Naive thymus-derived CD8-positive, alpha-beta T cell (primary cell): ENCODE data around the gene MME. TPM values are rescaled to one million over a fixed set of nuclear protein-coding genes. Genes with fewer than 3 reads are reported as not detected.
"Not testable (repeated sequence)": the region's sequence is repeated elsewhere in the genome, so short reads cannot be mapped to it uniquely, and the experiment has no call there.

Experiments
- ATAC-seq, 2 donors: fragments of 150-1000 bp; cut with Tn5 transposase in 1 of 2; sonication (Bioruptor Pico), chemical (Tn5 transposase) in 1 of 2; 1 replicate in 1 of 2; 2 replicates in 1 of 2; pipeline ENCODE4 v1.10.0; 2021; ENCODE audit warnings: mild to moderate bottlenecking in 2 of 2, moderate library complexity in 2 of 2
- POLR2A ChIA-PET: fragments of 350-600 bp; sonication (Branson Sonifier 250); formaldehyde crosslinking; loops from one replicate; lab custom pipeline; 2021; ENCODE audit warnings: antibody characterized with exemption; lab: Charles Lee
- DNase-seq, 10 donors: peaks; one replicate each; pipeline versions ENCODE4 v3.0.0 to v3.0.0-alpha.2; 2020 to 2022
- H3K27ac Mint-ChIP-seq, 10 donors: one replicate each; pipeline ENCODE4 v1.8.0; 2020 to 2022; ENCODE audit warnings: mild to moderate bottlenecking in 10 of 10, mixed read lengths in 10 of 10, moderate library complexity in 4 of 10, inconsistent platforms in 1 of 10
- H3K27me3 Mint-ChIP-seq, 5 donors: one replicate each; pipeline ENCODE4 v1.8.0; 2021 to 2022; ENCODE audit warnings: mixed read lengths in 5 of 5
- H3K36me3 Mint-ChIP-seq, 3 donors: one replicate each; pipeline ENCODE4 v1.8.0; 2020 to 2022; ENCODE audit warnings: mixed read lengths in 3 of 3, mild to moderate bottlenecking in 2 of 3, inconsistent platforms in 1 of 3
- H3K4me1 Mint-ChIP-seq, 4 donors: one replicate each; pipeline ENCODE4 v1.8.0; 2021 to 2022; ENCODE audit warnings: mixed read lengths in 4 of 4
- H3K4me3 Mint-ChIP-seq, 10 donors: one replicate each; pipeline ENCODE4 v1.8.0; 2020 to 2022; ENCODE audit warnings: mild to moderate bottlenecking in 10 of 10, mixed read lengths in 10 of 10, moderate library complexity in 6 of 10, inconsistent platforms in 1 of 10
- H3K9me3 Mint-ChIP-seq, 9 donors: one replicate each; pipeline ENCODE4 v1.8.0; 2020 to 2022; ENCODE audit warnings: mixed read lengths in 9 of 9, mild to moderate bottlenecking in 3 of 9, inconsistent platforms in 1 of 9, moderate library complexity in 1 of 9
- polyA plus RNA-seq, 3 donors: library from polyadenylated mRNA; unstranded; fragments of 300-500 nt; fragmentation: Illumina TruSeq; gene quantifications; one replicate each; pipeline ENCODE4 v1.2.3, GENCODE V29; 2021
- total RNA-seq, 8 experiments: library from RNA in 2 of 8; stranded (reverse) in 2 of 8; gene quantifications; one replicate each; pipeline ENCODE4 v1.2.3 and lab custom pipeline; 2021 to 2026

MME gene
- total and polyA plus RNA-seq, 5 experiments from 2014 or later = 0.91 to 1.3 TPM; not detected in 3

DNA sequence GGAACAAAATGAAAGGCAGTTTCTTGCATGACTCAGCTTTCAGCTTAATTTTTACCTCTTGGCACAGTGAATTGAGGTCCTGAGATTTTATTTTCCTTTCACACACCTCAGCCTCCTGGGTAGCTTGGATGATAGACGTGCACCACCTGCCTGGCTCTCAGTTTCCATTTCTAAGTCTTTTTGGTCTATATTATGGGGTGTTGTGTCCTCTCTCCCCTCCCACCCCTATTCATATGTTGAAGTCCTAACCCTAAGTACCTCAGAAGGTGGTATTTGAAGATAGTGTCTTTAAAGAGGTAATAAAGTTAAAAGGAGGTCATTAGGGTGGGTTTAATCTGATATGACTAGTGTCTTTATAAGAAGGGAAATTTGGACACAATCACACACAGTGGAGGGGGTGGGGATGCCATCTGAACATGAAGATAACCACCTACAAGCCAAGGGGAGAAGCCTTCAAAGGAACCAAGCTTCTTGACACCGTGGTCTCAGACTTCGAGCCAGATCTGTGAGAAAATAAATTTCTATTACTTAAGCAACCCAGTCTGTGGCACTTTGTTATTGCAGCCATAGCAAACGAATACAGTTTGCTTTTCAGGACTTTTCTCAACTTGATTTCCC lies 128.2 kb downstream of the MME start:
- Mint-ChIP-seq H3K9me3 (peaks cover 0 to 5% (median 0%) of the 10 kb centered on the region in 9 donors), H3K27ac (no peak overlapping the region), H3K27me3 (no peaks in the 10 kb centered on the region), H3K4me1 (peaks cover 0 to 5% (median 0%) of the 10 kb centered on the region in 4 donors), H3K36me3 (no peaks in the 10 kb centered on the region), H3K4me3 (no peak overlapping the region)
- DNase-seq = no peak
- POLR2A ChIA-PET = no interaction called here
- ATAC-seq = no peak

DNA sequence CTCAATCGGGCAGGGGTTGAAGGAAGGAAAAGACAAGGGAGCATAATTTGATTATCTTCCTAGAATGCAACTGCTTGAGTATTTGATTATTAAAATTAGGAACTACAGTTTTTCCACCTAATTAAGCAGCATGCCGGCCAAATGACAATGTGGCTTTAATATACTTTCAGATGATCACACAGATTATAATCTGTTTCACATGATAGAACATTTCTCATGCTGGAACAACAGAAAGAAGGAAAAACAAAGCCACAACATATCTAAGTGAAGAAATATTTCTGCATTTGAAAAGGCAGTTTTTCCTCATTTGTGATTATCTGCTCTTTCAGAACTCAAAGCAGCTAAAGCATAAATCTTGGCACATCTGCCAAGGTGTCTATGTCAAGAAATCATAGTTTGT lies 130.6 kb downstream of the MME start:
- no peak overlapping the region for H3K27ac Mint-ChIP-seq
- peaks cover 0 to 9% (median 2%) of the 10 kb centered on the region in 9 donors for H3K9me3 Mint-ChIP-seq
- DNase-seq (no peak), ATAC-seq (no peak)
- no peak overlapping the region for H3K4me3 Mint-ChIP-seq
- H3K27me3 Mint-ChIP-seq = no peaks in the 10 kb centered on the region
- POLR2A ChIA-PET = no interaction called here
- H3K4me1 Mint-ChIP-seq = peaks cover 0 to 5% (median 0%) of the 10 kb centered on the region in 4 donors
- no peaks in the 10 kb centered on the region for H3K36me3 Mint-ChIP-seq

DNA sequence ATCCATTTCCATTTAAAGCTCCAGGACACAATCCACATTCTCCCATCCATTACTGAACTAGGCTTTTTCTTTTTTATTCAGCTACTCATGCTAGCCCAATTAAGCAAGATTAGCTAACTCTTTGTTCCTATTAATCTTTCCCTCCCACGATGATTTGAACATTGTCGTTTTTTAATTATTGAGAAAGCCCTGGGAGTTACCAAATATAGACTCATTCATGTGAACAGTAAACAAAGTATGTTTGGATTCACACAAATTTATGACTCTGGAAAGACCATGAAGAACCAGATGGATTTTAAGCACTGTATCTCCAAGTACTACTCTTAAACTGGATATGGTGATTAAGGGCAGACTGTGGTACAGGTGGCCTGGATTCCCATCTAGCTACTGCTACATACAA lies 131.1 kb downstream of the MME start:
- Mint-ChIP-seq H3K36me3 (no peaks in the 10 kb centered on the region), H3K27me3 (no peaks in the 10 kb centered on the region), H3K9me3 (peaks cover 0 to 9% (median 2%) of the 10 kb centered on the region in 9 donors), H3K4me1 (peaks cover 0 to 5% (median 0%) of the 10 kb centered on the region in 4 donors), H3K27ac (no peak overlapping the region), H3K4me3 (no peak overlapping the region)
- POLR2A ChIA-PET = no interaction called here
- DNase-seq (no peak), ATAC-seq (no peak)

DNA sequence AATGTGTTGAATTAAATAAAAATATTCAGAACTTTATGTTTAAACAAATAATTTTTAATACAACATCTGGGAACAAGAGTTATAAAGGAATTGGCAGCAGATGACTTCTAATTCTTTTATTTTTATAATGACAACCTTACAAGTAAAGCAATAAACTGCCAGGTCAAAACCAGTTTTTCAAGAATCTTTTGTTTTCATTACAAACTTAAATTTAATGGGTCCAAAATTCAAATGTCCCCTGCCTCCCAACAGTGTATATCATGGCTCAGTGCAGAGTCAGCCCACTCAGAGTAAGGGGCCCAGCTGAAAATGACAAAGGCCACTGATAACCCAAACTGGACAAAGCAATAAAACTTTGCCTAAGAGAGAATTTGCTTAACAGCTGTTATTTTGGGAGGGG lies 131.8 kb downstream of the MME start:
- POLR2A ChIA-PET = no interaction called here
- Mint-ChIP-seq H3K27ac (no peak overlapping the region), H3K27me3 (no peaks in the 10 kb centered on the region), H3K4me3 (no peak overlapping the region), H3K9me3 (peaks cover 0 to 9% (median 2%) of the 10 kb centered on the region in 9 donors), H3K36me3 (no peaks in the 10 kb centered on the region), H3K4me1 (peaks cover 0 to 5% (median 0%) of the 10 kb centered on the region in 4 donors)
- ATAC-seq = no peak
- DNase-seq = no peak

DNA sequence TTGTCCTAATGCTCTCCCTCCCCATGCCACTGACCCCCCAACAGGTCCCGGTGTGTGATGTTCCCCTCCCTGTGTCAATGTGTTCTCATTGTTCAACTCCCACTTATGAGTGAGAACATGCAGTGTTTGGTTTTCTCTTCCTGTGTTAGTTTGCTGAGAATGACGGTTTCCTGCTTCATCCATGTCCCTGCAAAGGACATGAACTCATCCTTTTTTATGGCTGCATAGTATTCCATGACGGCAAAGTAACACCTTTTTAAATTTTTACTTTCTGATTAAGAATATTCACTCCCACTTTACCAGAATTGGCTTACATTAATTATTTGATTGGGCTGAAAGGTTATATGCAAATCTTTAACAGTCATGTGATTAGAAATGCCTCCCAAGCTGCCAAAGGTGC lies 135.9 kb downstream of the MME start:
- peaks cover 0 to 21% (median 5%) of the 10 kb centered on the region in 9 donors for H3K9me3 Mint-ChIP-seq
- H3K4me3 Mint-ChIP-seq, H3K27me3 Mint-ChIP-seq, DNase-seq, H3K27ac Mint-ChIP-seq, H3K4me1 Mint-ChIP-seq, ATAC-seq, H3K36me3 Mint-ChIP-seq, POLR2A ChIA-PET: not testable (repeated sequence)

DNA sequence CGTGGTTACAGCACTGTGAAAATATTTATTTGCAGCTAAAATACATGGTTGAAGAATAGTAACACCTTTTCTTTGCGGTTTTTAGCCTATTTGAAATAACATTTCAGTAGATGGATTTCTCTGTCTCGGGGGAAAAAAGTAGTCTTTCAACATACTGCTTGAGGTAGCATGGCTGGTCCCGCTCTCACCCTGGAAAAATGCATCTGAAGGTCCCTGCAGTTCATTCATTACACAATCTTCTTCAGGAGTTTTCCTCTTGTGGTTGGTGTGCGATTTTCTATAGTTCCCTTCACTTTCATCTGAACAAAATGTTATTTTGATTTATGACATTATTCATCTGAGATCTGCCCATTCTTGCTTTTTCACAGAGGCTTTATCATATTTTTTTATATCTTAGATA lies 137.5 kb downstream of the MME start:
- H3K9me3 Mint-ChIP-seq = peaks cover 0 to 21% (median 7%) of the 10 kb centered on the region in 9 donors
- DNase-seq = no peak
- POLR2A ChIA-PET = no interaction called here
- no peak overlapping the region for H3K27ac Mint-ChIP-seq
- no peak for ATAC-seq
- H3K4me3 Mint-ChIP-seq = no peak overlapping the region
- peaks cover 0 to 4% (median 0%) of the 10 kb centered on the region in 5 donors for H3K27me3 Mint-ChIP-seq
- no peaks in the 10 kb centered on the region for H3K36me3 Mint-ChIP-seq
- no peaks in the 10 kb centered on the region for H3K4me1 Mint-ChIP-seq

DNA sequence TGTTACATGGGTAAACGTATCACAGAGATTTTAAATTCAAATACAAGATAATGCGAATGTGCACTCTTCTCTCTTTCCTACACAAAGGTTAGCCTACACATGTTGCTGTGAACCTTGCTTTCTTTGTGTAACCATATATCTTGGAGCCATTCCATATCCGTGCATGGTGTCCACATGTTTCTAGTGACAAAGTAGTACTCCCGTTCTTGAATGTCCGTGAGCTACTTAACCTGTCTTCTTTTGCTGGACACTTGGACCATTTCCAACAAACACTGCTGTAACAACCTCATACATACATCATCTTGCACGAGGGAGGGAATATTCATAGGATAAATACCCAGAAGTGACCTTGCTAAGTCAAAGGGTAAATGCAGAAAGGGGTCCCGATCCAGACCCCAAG lies 138.3 kb downstream of the MME start:
- Mint-ChIP-seq H3K4me3 (no peak overlapping the region), H3K36me3 (no peaks in the 10 kb centered on the region), H3K27ac (no peak overlapping the region), H3K4me1 (no peaks in the 10 kb centered on the region), H3K9me3 (peaks cover 0 to 21% (median 6%) of the 10 kb centered on the region in 9 donors), H3K27me3 (peaks cover 0 to 8% (median 0%) of the 10 kb centered on the region in 5 donors)
- ATAC-seq (no peak), DNase-seq (no peak)
- POLR2A ChIA-PET = no interaction called here

DNA sequence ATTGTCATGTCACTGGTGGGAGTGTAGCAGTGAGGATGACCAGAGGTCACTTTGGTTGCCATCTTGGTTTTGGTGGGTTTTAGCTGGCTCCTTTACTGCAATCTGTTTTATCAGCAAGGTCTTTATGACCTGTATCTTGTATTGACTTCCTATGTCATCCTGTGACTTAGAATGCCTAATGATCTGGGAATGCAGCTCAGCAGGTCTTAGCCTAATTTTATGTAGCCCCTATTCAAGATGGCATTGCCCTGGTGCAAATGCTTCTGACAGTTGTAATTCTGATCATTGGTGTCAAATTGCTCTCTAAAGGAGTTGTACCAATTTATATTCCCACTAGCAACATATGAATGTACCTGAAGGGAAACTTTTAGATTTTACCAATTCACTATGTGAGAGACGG lies 139.0 kb downstream of the MME start:
- ATAC-seq (no peak), DNase-seq (no peak)
- H3K27me3 Mint-ChIP-seq = peaks cover 0 to 10% (median 0%) of the 10 kb centered on the region in 5 donors
- H3K27ac Mint-ChIP-seq = no peak overlapping the region
- H3K4me3 Mint-ChIP-seq = no peak overlapping the region
- H3K36me3 Mint-ChIP-seq = no peaks in the 10 kb centered on the region
- POLR2A ChIA-PET = no interaction called here
- H3K9me3 Mint-ChIP-seq = peaks cover 0 to 26% (median 6%) of the 10 kb centered on the region in 9 donors
- no peaks in the 10 kb centered on the region for H3K4me1 Mint-ChIP-seq

DNA sequence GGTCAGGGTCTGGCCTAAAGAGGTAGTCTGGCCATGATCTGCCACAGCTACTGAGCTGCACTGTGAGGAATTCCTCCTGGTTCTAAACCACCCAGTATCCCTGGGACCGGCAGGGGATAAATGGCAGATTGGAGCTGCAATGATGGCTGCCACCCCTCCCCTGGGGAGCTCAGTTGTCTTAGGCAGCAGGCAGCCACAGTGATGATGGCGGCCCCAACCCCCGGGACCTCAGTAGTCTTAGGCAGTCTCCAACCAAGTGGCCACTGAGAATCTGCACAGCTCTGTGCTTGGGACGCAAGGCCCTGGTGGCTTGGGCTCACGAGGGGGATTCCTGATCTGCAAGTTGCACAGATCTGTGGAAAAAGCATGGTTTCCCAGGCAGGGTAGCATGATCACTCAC lies 145.3 kb downstream of the MME start:
- Mint-ChIP-seq H3K4me1 (no peaks in the 10 kb centered on the region), H3K9me3 (peaks cover 0 to 18% (median 2%) of the 10 kb centered on the region in 9 donors), H3K27me3 (peaks cover 0 to 18% (median 0%) of the 10 kb centered on the region in 5 donors), H3K27ac (no peak overlapping the region), H3K4me3 (no peak overlapping the region), H3K36me3 (no peaks in the 10 kb centered on the region)
- POLR2A ChIA-PET = no interaction called here
- DNase-seq = no peak
- no peak for ATAC-seq

DNA sequence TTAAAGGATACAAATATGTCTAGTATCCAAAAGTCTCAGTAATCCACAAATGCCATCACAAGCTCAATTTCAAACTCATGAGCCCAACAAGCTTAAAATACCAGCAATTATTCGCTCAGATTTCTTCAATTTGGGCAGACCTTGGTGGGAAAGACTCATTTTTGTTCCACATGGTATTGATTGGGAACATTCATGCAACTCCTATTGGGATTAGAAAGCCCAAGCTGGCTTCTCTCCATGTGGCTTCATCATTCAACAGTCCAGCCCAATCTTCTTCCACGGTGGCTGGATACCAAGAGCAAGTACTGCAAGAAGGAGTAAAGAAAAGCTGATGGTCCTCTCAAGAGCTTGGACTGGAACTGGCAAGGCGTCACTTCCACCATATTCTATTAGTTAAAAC lies 147.0 kb downstream of the MME start:
- H3K9me3 Mint-ChIP-seq = peaks cover 0 to 12% (median 0%) of the 10 kb centered on the region in 9 donors
- H3K27ac Mint-ChIP-seq = no peak overlapping the region
- POLR2A ChIA-PET = no interaction called here
- DNase-seq (no peak), ATAC-seq (no peak)
- H3K4me3 Mint-ChIP-seq = no peak overlapping the region
- H3K36me3 Mint-ChIP-seq = no peaks in the 10 kb centered on the region
- H3K27me3 Mint-ChIP-seq = peaks cover 0 to 18% (median 0%) of the 10 kb centered on the region in 5 donors
- H3K4me1 Mint-ChIP-seq = no peaks in the 10 kb centered on the region

DNA sequence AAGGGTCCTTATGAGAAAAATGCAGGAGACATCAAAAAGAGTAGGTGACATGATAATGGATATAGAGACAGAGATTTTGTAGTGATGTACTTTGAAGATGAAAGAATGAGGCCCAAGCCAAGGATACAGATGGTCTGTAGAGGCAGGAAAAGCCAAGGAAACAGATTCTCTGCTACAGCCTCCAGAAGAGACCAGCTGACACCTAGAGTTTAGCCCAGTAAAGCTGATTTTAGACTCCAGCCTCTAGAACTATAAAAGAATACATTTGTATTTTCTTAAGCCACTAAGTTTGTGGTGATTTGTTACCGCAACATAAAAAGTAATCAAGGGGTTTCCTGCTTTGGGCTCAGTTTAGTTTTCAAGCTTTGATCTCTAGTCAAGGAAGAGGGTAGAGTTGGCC lies 148.6 kb downstream of the MME start:
- Mint-ChIP-seq H3K9me3 (peaks cover 0 to 11% (median 0%) of the 10 kb centered on the region in 9 donors), H3K36me3 (no peaks in the 10 kb centered on the region), H3K4me1 (no peaks in the 10 kb centered on the region), H3K27ac (no peak overlapping the region), H3K4me3 (no peak overlapping the region), H3K27me3 (peaks cover 0 to 10% (median 0%) of the 10 kb centered on the region in 5 donors)
- DNase-seq = no peak
- POLR2A ChIA-PET = no interaction called here
- no peak for ATAC-seq

DNA sequence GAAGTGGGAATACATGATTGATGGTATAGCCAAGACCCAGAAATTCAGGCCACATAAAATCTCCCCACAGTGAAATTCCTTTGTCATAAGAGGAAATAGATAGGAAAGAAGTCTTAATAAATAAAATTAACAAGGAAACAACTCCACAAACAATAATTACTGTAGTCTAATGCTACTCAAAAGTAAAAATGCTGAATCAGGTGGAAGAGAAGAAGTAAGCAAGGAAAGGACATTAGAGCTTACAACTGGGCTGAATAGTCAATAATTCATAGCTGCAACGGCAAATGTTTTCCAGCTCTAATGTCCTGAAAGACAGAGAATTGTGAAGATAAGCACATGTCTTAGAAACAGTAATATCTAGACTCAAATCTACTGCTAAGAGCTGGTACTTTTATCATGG lies 149.0 kb downstream of the MME start:
- no peak for DNase-seq
- no peak for ATAC-seq
- H3K4me1 Mint-ChIP-seq = no peaks in the 10 kb centered on the region
- no peaks in the 10 kb centered on the region for H3K36me3 Mint-ChIP-seq
- no peak overlapping the region for H3K4me3 Mint-ChIP-seq
- H3K9me3 Mint-ChIP-seq = peaks cover 0 to 7% (median 0%) of the 10 kb centered on the region in 9 donors
- POLR2A ChIA-PET = no interaction called here
- no peak overlapping the region for H3K27ac Mint-ChIP-seq
- peaks cover 0 to 8% (median 0%) of the 10 kb centered on the region in 5 donors for H3K27me3 Mint-ChIP-seq

DNA sequence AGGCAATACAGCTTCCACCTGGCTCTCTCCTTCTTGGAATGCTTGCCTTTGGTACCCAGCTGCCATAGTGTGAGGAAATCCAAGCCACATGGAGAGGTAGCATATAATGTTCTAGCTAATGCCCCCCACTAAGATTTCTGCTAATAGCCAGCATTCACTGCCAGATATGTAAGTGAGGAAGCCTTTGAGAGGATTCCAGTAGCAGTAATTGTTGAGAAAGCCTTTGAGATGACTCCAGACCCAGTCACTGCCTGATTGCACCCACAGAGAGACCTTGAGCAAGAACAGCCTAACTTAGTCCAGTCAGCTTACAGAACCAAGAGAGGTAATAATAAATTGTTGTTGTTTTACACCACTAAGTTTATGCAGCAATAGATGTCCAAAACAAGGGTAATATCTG lies 150.3 kb downstream of the MME start:
- DNase-seq (no peak), ATAC-seq (no peak)
- Mint-ChIP-seq H3K36me3 (no peaks in the 10 kb centered on the region), H3K9me3 (no peaks in the 10 kb centered on the region), H3K4me3 (no peak overlapping the region), H3K4me1 (no peaks in the 10 kb centered on the region), H3K27ac (no peak overlapping the region), H3K27me3 (peaks cover 0 to 4% (median 0%) of the 10 kb centered on the region in 5 donors)
- POLR2A ChIA-PET = no interaction called here

DNA sequence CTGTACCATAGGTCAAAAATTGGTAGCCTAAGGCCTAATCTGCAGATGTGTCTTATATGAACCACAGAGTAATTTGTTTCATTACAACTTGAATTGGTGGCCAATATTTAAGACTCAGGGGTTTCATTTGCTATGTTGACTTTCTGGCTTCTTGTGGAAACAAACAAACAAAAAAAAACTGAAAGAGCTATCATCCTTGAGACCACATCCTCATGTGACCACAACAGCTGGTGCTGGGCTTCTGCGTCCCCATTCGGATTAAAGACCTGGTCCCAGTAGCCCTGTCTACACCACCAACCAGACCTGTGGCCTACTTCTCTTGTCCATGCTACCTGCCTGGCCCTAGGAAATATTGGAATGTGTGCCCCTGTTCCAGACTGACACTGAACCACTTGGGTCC lies 151.7 kb downstream of the MME start:
- ATAC-seq = no peak
- no peaks in the 10 kb centered on the region for H3K36me3 Mint-ChIP-seq
- H3K27ac Mint-ChIP-seq = no peak overlapping the region
- peaks cover 0 to 4% (median 0%) of the 10 kb centered on the region in 5 donors for H3K27me3 Mint-ChIP-seq
- no peak overlapping the region for H3K4me3 Mint-ChIP-seq
- peaks cover 0 to 3% (median 0%) of the 10 kb centered on the region in 9 donors for H3K9me3 Mint-ChIP-seq
- POLR2A ChIA-PET = no interaction called here
- H3K4me1 Mint-ChIP-seq = no peaks in the 10 kb centered on the region
- DNase-seq = no peak
